HepG2 (cell line): Measurements from ENCODE around the gene JAGN1. TPM values are rescaled to one million over a fixed set of nuclear protein-coding genes. Genes with fewer than 3 reads are reported as not detected.

Experiments used
- AHR ChIP-seq: IDR thresholded peaks from 2 replicates; pipeline ENCODE4 v1.6.1; 2018; ENCODE audit warnings: missing genetic modification reagents, missing compliant biosample characterization
- BORCS8-MEF2B ChIP-seq: sonication (generic); formaldehyde crosslinking; IDR thresholded peaks from 2 replicates; pipeline ENCODE4 v1.8.0; 2022; ENCODE audit warnings: mild to moderate bottlenecking, missing genetic modification reagents
- CREM ChIP-seq, 2 experiments: sonication (generic) in 1 of 2; formaldehyde crosslinking in 1 of 2; IDR thresholded peaks; 2 replicates each; pipeline versions ENCODE4 v1.4.0 to v1.6.1; 2016 to 2020; ENCODE audit warnings: antibody characterized with exemption in 1 of 2, mild to moderate bottlenecking in 1 of 2, missing genetic modification reagents in 1 of 2
- HOXA7 ChIP-seq: sonication (generic); formaldehyde crosslinking; IDR thresholded peaks from 2 replicates; pipeline ENCODE4 v1.8.1; 2022; ENCODE audit warnings: mild to moderate bottlenecking, missing genetic modification reagents, moderate library complexity
- IRX3 ChIP-seq: sonication (generic); formaldehyde crosslinking; IDR thresholded peaks from 2 replicates; pipeline ENCODE4 v1.8.1; 2023; ENCODE audit warnings: mild to moderate bottlenecking, low read depth, missing genetic modification reagents, borderline replicate concordance
- NCOA2 ChIP-seq: sonication (generic); formaldehyde crosslinking; IDR thresholded peaks from 2 replicates; pipeline ENCODE4 v1.8.0; 2022; ENCODE audit warnings: inconsistent platforms
- PATZ1 ChIP-seq: sonication (generic); formaldehyde crosslinking; IDR thresholded peaks from 2 replicates; pipeline ENCODE4 v1.4.0; 2020; ENCODE audit warnings: missing genetic modification reagents
- PHF8 ChIP-seq: sonication (generic); formaldehyde crosslinking; IDR thresholded peaks from 2 replicates; pipeline ENCODE4 v1.5.0; 2020; ENCODE audit warnings: missing genetic modification reagents
- POLR2A ChIP-seq, 2 experiments: IDR thresholded peaks; 2 replicates each; pipeline ENCODE4 v1.6.1; 2011; ENCODE audit warnings: low read depth in 2 of 2, low read length in 2 of 2, mild to moderate bottlenecking in 1 of 2, moderate library complexity in 1 of 2; ENCODE audit not compliant: insufficient read depth in 1 of 2
- PPARG ChIP-seq: conservative IDR thresholded peaks from 2 replicates; pipeline ENCODE4 v1.6.1; 2016; ENCODE audit warnings: missing biosample characterization, missing genetic modification reagents
- RBM22 ChIP-seq: fragments of 200-400 bp; formaldehyde crosslinking; optimal IDR thresholded peaks from 2 replicates; pipeline ENCODE3; 2017; ENCODE audit warnings: mild to moderate bottlenecking, low read length, moderate library complexity
- SIX1 ChIP-seq: sonication (generic); formaldehyde crosslinking; IDR thresholded peaks from 2 replicates; pipeline ENCODE4 v1.4.0; 2020; ENCODE audit warnings: missing genetic modification reagents, borderline replicate concordance
- TFAP4 ChIP-seq: sonication (generic); IDR thresholded peaks from 2 replicates; pipeline ENCODE4 v1.6.1; 2016; ENCODE audit warnings: low read depth, borderline replicate concordance
- ZBTB20 ChIP-seq: sonication (generic); formaldehyde crosslinking; IDR thresholded peaks from 2 replicates; pipeline ENCODE4 v1.8.1; 2023; ENCODE audit warnings: missing genetic modification reagents, low read depth, mild to moderate bottlenecking, borderline replicate concordance
- ZEB1 ChIP-seq: IDR thresholded peaks from 2 replicates; pipeline ENCODE4 v1.6.1; 2012; ENCODE audit warnings: mild to moderate bottlenecking, low read depth, inconsistent platforms; ENCODE audit not compliant: insufficient replicate concordance
- ZNF317 ChIP-seq: sonication (generic); formaldehyde crosslinking; IDR thresholded peaks from 2 replicates; pipeline ENCODE4 v1.5.0; 2020; ENCODE audit warnings: mild to moderate bottlenecking, missing genetic modification reagents
- ZNF687 ChIP-seq: sonication (generic); formaldehyde crosslinking; IDR thresholded peaks from 2 replicates; pipeline ENCODE4 v1.5.1; 2020; ENCODE audit warnings: mild to moderate bottlenecking, missing genetic modification reagents, moderate library complexity
- polyA plus RNA-seq, 8 experiments: library from polyadenylated mRNA; depleted of rRNA in 3 of 8; stranded (reverse) in 7 of 8; unstranded in 1 of 8; fragments of >200 nt; fragmentation: Illumina TruSeq in 4 of 8; extraction: Trizol in 4 of 8; gene quantifications; 2 replicates each; pipeline versions ENCODE4 v1.2.1 to v1.2.3, GENCODE V29; 2011 to 2016; ENCODE audit warnings: low read depth in 4 of 8, missing spikeins in 1 of 8, mixed read lengths in 1 of 8; ENCODE audit not compliant: insufficient read depth in 1 of 8
- total RNA-seq, 5 experiments: library from RNA; depleted of rRNA; stranded (reverse); fragments of >200 nt; fragmentation: Illumina TruSeq; extraction: Trizol; gene quantifications; 2 replicates each; pipeline ENCODE4 v1.2.3, GENCODE V29; 2016; ENCODE audit warnings: low read depth in 1 of 5
- TF ChIP-seq, protein P1 (sequence below): sonication (generic); formaldehyde crosslinking; IDR thresholded peaks from 2 replicates; pipeline ENCODE4 v1.4.0; 2020; ENCODE audit warnings: missing genetic modification reagents, borderline replicate concordance

The JAGN1 gene
- total and polyA plus RNA-seq, 2 of the 13 experiments (the other 11 are each of a cell fraction or from before 2014, with no cell fraction given): 49.9 to 50.9 TPM

GRCh38 chr3:9864200-9864927 is 26.0 kb upstream of the JAGN1 start (continued):
- TF ChIP-seq RBM22 (no peak), PATZ1 (CRISPR knock-in tag) (peak; percentile 68), SIX1 (CRISPR knock-in tag) (no peak), IRX3 (CRISPR knock-in tag) (0 out of 2 replicates have a peak, but pooled peaks have one; percentile 59), PHF8 (peak; percentile 50; the same call in 1 of the 2 replicates), POLR2A (IDR thresholded peaks at IDR 0.05; ENCODE audit: insufficient read depth in 1 of 2, low read depth in 2 of 2, low read length in 2 of 2) (0 out of 4 replicates have a peak, but pooled peaks of 1 of the 2 experiments have one; percentile 16), ZEB1 (peak; percentile 32), ZNF317 (CRISPR knock-in tag) (0 out of 2 replicates have a peak, but pooled peaks have one; percentile 43), TFAP4 (peak; percentile 25), HOXA7 (no peak), ZBTB20 (CRISPR knock-in tag) (0 out of 2 replicates have a peak, but pooled peaks have one; percentile 16), BORCS8-MEF2B (peak; percentile 17; the same call in 1 of the 2 replicates), NCOA2 (peak; percentile 11; the same call in 1 of the 2 replicates), ZNF687 (peak; percentile 73), AHR (CRISPR knock-in tag) (no peak), PPARG (CRISPR knock-in tag) (no peak), CREM (IDR thresholded peaks at IDR 0.05) (no peak), CREM (CRISPR knock-in tag; IDR thresholded peaks at IDR 0.05) (no peak)
- TF ChIP-seq, protein P1, sequence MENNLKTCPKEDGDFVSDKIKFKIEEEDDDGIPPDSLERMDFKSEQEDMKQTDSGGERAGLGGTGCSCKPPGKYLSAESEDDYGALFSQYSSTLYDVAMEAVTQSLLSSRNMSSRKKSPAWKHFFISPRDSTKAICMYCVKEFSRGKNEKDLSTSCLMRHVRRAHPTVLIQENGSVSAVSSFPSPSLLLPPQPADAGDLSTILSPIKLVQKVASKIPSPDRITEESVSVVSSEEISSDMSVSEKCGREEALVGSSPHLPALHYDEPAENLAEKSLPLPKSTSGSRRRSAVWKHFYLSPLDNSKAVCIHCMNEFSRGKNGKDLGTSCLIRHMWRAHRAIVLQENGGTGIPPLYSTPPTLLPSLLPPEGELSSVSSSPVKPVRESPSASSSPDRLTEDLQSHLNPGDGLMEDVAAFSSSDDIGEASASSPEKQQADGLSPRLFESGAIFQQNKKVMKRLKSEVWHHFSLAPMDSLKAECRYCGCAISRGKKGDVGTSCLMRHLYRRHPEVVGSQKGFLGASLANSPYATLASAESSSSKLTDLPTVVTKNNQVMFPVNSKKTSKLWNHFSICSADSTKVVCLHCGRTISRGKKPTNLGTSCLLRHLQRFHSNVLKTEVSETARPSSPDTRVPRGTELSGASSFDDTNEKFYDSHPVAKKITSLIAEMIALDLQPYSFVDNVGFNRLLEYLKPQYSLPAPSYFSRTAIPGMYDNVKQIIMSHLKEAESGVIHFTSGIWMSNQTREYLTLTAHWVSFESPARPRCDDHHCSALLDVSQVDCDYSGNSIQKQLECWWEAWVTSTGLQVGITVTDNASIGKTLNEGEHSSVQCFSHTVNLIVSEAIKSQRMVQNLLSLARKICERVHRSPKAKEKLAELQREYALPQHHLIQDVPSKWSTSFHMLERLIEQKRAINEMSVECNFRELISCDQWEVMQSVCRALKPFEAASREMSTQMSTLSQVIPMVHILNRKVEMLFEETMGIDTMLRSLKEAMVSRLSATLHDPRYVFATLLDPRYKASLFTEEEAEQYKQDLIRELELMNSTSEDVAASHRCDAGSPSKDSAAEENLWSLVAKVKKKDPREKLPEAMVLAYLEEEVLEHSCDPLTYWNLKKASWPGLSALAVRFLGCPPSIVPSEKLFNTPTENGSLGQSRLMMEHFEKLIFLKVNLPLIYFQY (CRISPR knock-in tag): no peak
